Stimulated activated CD4-positive, alpha-beta T cell treated with anti-CD3 and anti-CD28 coated beads, Interleukin-1b, Interleukin-23, amount 100 ng/mL, for 24 hours (primary cell): ENCODE data around the gene POLH.
"Not testable (repeated sequence)": the region's sequence is repeated elsewhere in the genome, so short reads cannot be mapped to it uniquely, and the experiment has no call there.

Source experiments
- DNase-seq, 4 experiments: peaks; one replicate each; pipeline ENCODE4 v3.0.0-alpha.2; 2020; ENCODE audit warnings: low read depth in 4 of 4, low spot score in 1 of 4

Gene POLH

DNA sequence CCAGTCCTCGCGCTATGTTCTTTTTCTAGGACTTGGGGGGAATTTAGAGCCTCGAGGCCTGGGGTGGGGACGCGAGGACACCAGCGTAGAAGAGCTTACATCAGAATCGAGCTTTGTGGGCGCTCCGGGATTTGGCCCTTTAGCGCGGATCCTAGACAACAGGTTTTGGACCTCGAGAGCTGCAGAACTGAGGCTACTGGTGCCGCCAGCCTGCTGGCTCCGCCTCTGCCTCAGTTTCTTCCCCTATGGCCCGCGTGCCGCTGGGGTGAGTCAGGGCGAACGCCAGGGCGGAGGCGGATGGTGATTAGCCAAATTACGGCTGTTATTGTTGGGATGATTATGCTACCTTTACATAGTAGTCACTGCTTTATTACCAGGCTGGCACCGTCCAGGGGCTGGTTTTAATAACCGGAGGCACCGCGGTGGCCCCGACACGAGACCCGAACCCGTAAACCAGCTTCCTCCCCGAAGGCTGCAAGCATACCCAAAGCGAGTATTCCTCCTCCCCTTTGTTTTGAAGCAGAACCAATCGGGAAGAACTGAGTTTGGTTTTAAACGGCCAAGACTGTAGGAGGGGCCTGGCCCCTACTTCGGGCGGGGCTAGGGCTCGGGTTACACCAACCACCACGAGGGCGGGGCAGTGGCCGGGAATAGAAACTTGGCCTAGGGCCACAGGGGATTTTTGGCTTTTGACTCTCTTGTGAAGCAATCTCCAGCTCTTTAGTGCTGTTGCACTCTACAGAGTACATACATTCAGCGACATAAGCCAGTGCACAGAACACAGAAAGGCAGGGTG, 53.7 kb downstream of the POLH start:
- DNase-seq: peak; percentile 61 to 88 (median 72)

DNA sequence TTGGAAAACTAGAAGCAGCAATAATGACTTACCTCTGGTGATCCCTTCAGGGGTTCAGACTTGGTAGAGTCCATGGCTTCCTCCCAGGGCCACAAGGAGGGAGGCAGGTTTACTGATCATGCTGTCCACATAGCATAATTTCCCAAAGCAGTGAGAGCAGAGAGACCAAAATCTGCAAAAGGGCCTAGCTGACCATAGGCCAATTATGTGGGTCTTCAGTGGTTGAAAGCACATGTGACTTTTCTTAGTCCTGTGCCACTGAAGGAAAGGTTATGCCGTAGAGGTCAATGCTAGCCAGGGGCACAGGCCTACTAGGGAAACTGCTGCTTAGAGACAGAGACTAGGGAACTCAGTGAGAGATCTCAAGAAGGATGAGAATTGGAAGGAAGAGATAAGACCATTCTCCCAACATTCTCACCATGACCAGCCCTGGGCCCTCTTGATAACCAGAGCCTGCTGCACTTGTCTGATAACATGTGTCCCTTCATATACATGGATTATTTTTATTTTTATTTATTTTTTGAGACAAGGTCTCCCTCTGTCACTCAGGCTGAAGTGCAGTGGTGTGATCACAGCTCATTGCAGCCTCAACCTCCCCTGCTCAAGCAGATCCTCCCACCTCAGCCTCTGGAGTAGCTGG, 55.1 kb downstream of the POLH start:
- no peak for DNase-seq

DNA sequence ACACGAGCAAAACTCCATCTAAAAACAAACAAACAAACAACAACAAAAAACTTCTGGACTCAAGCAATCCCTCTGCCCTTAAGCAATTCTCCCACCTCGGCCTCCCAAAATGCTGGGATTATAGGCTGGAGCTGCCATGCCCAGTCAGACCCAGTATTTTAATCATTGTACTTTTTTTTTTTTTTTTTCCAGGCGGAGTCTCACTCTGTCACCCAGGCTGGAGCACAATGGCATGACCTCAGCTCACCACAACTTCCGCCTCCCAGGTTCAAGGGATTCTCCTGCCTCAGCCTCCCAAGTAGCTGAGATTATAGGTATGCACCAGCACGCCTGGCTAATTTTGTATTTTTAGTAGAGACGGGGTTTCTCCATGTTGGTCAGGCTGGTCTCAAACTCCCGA, 57.0 kb downstream of the POLH start:
- DNase-seq: not testable (repeated sequence)

DNA sequence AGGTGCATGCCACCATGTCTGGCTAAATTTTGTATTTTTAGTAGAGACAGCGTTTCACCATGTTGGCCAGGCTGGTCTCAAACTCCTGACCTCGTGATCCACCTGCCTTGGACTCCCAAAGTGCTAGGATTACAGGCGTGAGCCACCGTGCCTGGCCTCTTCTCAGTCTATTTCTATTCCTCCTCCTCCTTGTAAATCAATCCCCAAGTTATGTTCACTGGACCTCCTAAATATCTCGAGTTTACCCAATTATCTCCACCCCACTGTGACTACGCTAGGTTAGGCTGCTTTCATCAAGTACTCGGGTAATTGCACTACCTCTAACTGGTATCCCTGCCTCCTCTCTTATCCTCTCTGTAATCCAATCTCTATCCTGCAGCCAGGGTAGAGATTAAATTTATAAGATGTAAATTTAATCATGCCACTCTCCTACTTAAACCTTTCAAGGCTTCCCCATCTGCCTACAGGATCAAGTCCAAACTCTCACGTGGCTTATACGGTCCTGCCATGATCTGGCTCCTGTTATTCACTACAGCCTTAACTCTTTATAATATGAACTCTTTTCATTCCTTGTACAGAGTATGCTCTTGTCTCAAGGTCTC, 58.8 kb downstream of the POLH start:
- DNase-seq: no peak

DNA sequence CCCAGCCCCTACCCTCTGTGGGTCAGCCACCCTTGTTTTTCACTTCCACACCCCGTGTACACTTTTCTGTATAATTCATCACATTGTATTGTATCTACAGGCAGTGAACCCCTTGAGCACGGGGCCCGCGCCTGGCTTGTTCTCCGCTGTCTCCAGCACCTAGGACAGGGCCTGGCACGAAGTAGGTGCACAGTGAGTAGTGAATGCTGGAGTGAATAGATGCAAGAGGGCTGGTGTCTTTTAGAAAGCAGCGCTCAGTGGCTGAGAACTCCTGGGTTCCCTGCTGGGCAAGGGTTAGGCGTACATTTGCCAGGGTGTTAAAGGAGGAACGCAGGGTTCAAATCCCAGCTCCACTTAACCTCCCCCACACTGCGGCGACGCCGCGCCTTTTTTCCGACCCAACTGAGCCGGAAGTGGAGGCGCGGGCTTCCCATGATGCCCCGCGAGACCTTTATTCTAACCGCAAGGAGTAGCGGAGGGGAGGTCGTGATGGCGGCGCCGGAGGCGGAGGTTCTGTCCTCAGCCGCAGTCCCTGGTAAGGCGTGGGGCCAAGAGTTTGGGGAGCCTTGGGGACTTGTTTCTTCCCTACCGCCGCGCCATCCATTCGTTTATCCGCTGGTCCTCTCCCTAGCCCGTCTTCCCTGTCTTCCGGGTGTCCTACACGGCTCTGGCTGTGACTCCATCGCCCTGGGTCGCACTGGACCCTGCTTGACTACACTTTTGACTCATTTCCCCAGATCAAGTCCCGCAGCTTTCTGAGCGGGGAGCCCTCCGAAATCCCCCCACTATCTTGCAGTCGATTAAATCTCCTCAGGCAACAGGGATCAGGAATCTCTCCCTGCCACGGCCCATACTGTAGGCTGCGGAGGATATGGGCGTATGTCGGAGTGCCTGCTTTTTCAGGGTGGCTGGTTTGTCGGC, 59.7 kb downstream of the POLH start, which contains the start of gene MAD2L1BP:
Gene MAD2L1BP, plus strand, starts transcription at position 454 of the 921 bp plus-strand sequence. Its CDS starts 36 bp downstream, at position 490.
- DNase-seq: peak; percentile 66 to 80 (median 76)

DNA sequence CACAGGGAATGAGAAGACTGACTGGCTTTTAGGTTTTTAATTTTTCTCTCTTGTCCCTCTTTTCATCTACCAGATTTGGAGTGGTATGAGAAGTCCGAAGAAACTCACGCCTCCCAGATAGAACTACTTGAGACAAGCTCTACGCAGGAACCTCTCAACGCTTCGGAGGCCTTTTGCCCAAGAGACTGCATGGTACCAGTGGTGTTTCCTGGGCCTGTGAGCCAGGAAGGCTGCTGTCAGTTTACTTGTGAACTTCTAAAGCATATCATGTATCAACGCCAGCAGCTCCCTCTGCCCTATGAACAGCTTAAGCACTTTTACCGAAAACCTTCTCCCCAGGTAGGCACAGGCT, 60.3 kb downstream of the POLH start:
- DNase-seq: no peak

DNA sequence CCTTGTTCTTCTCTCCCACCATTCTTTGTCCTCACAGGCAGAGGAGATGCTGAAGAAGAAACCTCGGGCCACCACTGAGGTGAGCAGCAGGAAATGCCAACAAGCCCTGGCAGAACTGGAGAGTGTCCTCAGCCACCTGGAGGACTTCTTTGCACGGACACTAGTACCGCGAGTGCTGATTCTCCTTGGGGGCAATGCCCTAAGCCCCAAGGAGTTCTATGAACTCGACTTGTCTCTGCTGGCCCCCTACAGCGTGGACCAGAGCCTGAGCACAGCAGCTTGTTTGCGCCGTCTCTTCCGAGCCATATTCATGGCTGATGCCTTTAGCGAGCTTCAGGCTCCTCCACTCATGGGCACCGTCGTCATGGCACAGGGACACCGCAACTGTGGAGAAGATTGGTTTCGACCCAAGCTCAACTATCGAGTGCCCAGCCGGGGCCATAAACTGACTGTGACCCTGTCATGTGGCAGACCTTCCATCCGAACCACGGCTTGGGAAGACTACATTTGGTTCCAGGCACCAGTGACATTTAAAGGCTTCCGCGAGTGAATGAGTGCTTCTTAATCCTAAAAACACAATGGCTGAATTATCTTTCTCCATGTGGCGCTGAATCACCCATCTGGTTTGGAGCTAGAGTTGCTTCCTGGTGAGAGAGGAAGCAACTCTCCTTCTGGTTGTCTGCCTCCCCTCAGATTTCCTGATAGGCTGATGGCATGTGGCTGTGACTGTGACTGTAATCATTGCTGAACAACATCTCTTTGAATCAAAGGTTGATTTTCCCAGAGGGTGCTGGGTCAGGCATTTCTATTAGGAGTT, 64.2 kb downstream of the POLH start:
- no peak for DNase-seq

DNA sequence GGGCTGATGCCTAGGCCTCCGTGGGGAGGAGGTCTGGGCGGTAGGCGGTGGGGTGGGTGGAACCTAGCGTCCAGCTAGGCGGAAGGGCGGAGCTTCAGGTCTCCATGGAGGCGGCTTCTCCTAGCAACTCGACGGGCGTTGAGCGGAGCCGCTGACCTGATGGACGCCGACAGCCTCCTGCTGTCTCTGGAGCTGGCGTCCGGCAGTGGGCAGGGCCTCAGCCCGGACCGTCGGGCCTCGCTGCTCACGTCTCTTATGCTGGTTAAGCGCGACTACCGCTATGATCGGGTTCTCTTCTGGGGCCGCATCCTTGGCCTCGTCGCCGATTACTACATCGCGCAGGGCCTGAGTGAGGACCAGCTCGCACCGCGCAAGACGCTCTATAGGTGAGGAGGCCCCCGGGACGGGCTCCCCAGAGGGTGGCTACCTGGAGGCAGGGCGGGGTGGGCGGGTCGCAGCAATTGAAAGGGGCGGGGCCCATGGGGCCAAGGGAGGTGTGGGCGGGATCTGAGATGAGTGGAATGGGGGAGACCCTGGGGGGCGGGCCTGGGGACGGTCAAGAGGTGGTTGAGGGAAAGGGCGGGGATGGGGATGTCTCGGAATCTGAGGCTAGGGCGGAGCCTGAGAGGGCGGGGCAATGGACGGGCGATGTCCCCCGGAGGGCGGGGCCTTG, 69.1 kb downstream of the POLH start, which contains the start of gene RSPH9:
Gene RSPH9, plus strand, starts transcription at position 97 of the 673 bp plus-strand sequence. Its CDS starts 63 bp downstream, at position 160.
- DNase-seq: peak in 3 of 4 experiments; percentile 27 to 67 (median 52)

DNA sequence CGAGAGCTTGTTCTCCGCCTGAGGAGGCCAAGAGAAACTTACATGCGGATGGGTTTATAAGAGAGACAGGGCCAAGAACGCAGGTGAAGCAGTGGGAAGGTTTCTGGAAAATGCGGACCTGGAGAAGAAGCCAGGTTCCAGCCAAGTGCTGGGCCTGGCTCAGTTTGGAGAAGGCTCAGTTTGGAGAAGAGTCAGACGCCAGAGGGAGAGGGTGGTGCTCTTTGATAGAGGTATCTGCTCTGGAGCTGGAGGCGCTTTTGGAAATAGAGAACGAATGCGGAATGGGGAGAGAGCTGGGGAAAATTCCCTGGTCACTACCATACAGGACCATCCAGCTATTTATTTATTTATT, 69.6 kb downstream of the POLH start:
- DNase-seq: no peak

DNA sequence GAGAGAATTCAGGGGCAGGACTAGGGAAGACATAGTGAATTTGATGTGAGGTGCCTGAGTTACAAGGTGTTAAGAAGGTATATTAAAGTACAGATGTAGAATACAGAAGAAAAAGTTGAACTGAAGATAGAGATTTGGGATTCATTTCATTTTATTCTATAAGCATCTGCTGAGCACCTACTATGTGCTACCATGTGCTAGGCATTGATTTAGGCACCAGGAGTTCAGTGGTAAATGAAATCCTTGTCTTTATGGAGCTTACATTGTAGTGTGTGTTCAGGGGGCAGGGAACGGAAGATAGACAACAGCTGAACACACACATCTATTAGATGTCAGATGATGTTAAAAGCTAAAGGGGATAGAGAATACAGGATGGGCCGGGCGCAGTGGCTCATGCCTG, 71.6 kb downstream of the POLH start:
- no peak for DNase-seq

DNA sequence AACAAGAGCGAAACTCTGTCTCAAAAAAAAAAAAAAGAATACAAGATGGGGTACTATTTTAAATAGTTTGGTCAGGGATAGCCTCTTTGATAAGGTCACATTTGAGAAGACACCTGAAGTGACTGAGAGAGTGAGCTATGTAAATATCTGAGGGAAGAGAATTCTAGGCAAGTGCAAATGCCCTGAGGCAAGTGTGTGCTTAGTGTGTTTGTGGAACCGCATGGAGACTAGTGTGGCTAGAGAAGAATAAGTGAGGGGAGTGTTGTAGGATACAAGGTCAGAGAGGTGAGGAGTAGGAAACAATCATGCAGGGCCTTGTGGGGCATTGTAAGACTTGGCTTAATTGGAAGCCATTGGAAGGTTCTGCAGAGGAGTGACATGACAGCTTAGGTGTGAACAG, 72.3 kb downstream of the POLH start:
- DNase-seq: no peak

DNA sequence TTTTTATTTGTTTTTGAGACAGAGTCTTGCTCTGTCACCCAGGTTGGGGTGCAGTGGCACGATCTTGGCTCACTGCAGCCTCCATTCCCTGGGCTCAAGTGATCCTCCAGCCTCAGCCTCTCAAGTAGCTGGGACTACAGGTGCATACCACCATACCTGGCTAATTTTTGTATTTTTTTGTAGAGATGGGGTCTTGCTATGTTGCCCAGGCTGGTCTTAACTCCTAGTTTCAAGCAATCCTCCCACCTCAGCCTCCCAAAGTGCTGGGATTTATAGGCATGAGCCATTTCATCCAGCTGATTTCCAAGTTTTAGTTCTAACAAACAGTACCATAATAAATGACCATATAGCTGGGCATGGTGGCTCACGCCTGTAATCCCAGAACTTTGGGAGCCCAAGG, 76.8 kb downstream of the POLH start:
- not testable (repeated sequence) for DNase-seq

DNA sequence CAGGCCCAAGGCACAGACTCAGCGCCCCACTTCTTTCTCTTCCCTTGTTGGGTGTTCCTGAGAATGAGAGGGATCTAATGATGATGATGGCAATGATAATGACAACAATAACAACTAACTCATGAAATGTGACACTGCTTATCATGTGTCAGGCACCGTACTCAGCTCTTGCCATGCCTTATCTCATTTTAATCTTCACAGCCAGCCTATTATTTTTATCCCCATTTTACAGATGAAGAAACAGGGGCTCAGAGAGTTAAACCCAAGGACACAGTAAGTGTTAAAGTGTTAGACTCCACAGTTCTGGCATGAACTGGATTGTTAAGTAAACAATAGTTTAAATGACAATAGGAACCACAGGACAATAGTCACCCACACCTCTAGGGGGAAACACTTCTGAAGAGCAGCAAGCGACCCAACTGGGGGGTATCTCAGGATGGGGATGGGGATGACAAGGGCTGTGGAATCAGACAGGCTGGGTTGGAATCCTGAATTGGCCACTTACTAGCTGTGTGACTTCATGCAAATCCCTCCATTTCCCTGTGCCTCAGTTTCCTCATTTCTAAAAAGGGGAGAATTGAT, 81.3 kb downstream of the POLH start:
- DNase-seq: no peak

DNA sequence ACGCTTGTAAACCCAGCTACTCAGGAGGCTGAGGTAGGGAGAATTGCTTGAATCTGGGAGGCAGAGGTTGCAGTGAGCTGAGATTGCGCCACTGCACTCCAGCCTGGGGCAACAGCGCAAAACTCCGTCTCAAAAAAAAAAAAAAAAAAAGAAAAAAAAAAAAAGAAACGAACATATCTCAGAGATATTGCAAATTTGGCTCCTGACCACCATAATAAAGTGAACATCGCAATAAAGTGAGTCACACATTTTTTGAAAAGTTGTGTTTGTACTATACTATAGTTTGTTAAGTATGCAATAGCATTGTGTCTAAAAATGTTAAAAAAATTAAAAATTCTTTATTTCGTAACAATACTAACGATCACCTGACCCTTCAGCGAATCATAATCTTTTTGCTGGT, 82.2 kb downstream of the POLH start:
- no peak for DNase-seq

DNA sequence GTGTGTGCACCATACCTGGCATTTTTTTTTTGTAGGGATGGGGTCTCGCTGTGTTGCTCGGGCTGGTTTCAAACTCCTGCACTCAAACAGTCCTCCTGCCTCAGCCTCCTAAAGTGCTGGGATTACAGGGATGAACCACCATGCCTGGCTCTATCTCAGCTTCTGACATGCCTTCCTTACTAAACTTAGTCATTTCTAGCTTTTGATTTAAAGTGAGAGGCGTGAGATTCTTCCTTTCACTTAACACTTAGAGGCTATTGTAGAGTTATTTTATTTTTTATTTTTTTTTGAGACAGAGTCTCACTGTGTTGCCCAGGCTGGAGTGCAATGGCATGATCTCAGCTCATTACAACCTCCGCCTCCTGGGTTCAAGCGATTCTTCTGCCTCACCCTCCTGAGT, 87.0 kb downstream of the POLH start:
- DNase-seq: not testable (repeated sequence)
